ENCODE results near the gene CAMSAP1. TPM values are rescaled to one million over a fixed set of nuclear protein-coding genes. Genes with fewer than 3 reads are reported as not detected.
A peak's percentile ranks its signal among the peaks of the same experiment; 100 is the strongest.

The CAMSAP1 gene
- total and polyA plus RNA-seq, 9 of the 15 experiments (the other 6 are each of a cell fraction or from before 2014, with no cell fraction given): 1.5 to 28.8 (median 14.3) TPM

- intact Hi-C loops (cut with micrococcal nuclease) (no loop called here), in situ Hi-C loops (cut with MboI) (no loop called here)
- no peaks in the 10 kb centered on the region for H3K9me3 ChIP-seq (replicated peaks; ENCODE audit: control insufficient read depth, insufficient read depth, low read depth, low read length)
- ChIA-PET CTCF (ENCODE audit: low intra/inter-chr PET ratio) (no interaction called here), POLR2A (interaction anchor here (0.6 kb wide), 1 partner anchor 221 kb away, joined by 3 read pairs; no protein-coding TSS in a partner anchor)
- H2AFZ ChIP-seq (ENCODE audit: low read depth, low read length): no peak overlapping the region
- ATAC-seq (no peak), FAIRE-seq (no peak), DNase-seq (ENCODE audit: extremely low read depth in 1 of 4, low spot score in 3 of 4) (no peak)
- H3K4me2 ChIP-seq (ENCODE audit: insufficient read depth, low read length): no peak overlapping the region
- WGBS (ENCODE audit: insufficient coverage, low coverage, missing lambda C conversion rate): 89% methylated on average over 22 of the region's 25 CpGs
- H3K9ac ChIP-seq (ENCODE audit: insufficient read depth in 1 of 2, low read depth in 2 of 2, low read length in 2 of 2): peak overlapping the region in 1 of 2 experiments; percentile 26; a peak in 1 of 4 replicates
- H3K36me3 ChIP-seq (ENCODE audit: control insufficient read depth, insufficient read depth, low read length): peaks cover 89% of the 10 kb centered on the region; the same call in 2 of the 3 replicates
- BruUV-seq (replicated peaks): no TSS peak
- no peaks in the 10 kb centered on the region for H3K27me3 ChIP-seq (ENCODE audit: control insufficient read depth in 2 of 2, insufficient read depth in 2 of 2, low read length in 2 of 2)
- H3K4me1 ChIP-seq (replicated peaks in 1 of 2; ENCODE audit: control insufficient read depth in 2 of 2, insufficient read depth in 2 of 2, low read length in 2 of 2): peaks cover 0 to 64% of the 10 kb centered on the region in 2 experiments; a peak in 2 of 5 replicates
- peaks cover 29% of the 10 kb centered on the region for H3K79me2 ChIP-seq (ENCODE audit: control insufficient read depth, insufficient read depth, low read length)
- H3K4me3 ChIP-seq: no peak overlapping the region
- H4K20me1 ChIP-seq (replicated peaks; ENCODE audit: control insufficient read depth, insufficient read depth, low read length): peaks cover 41% of the 10 kb centered on the region; the same call in 1 of the 2 replicates
- TF ChIP-seq HMGN3 (IDR thresholded peaks at IDR 0.05; ENCODE audit: borderline replicate concordance, extremely low read depth, insufficient read length, low read depth, low read length) (peak; percentile 39), ZNF57 (CRISPR knock-in tag; IDR thresholded peaks at IDR 0.05) (no peak), TARDBP (IDR thresholded peaks at IDR 0.05) (peak; percentile 70; the same call in 1 of the 2 replicates), RNF2 (IDR thresholded peaks at IDR 0.05) (no peak), ELK1 (CRISPR knock-in tag; IDR thresholded peaks at IDR 0.05) (no peak), SUPT5H (IDR thresholded peaks at IDR 0.05) (peak; percentile 50; the same call in 1 of the 2 replicates), ZEB2 (IDR thresholded peaks at IDR 0.05) (no peak), POLR2A (conservative IDR thresholded peaks at IDR 0.05) (peak; percentile 41; the same call in 1 of the 2 replicates), POLR2AphosphoS2 (IDR thresholded peaks at IDR 0.05; ENCODE audit: low read length) (peak; percentile 36; the same call in 1 of the 2 replicates), E2F3 (CRISPR knock-in tag; IDR thresholded peaks at IDR 0.05) (no peak)
- TF ChIP-seq, protein P1, sequence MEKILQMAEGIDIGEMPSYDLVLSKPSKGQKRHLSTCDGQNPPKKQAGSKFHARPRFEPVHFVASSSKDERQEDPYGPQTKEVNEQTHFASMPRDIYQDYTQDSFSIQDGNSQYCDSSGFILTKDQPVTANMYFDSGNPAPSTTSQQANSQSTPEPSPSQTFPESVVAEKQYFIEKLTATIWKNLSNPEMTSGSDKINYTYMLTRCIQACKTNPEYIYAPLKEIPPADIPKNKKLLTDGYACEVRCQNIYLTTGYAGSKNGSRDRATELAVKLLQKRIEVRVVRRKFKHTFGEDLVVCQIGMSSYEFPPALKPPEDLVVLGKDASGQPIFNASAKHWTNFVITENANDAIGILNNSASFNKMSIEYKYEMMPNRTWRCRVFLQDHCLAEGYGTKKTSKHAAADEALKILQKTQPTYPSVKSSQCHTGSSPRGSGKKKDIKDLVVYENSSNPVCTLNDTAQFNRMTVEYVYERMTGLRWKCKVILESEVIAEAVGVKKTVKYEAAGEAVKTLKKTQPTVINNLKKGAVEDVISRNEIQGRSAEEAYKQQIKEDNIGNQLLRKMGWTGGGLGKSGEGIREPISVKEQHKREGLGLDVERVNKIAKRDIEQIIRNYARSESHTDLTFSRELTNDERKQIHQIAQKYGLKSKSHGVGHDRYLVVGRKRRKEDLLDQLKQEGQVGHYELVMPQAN (IDR thresholded peaks at IDR 0.05; ENCODE audit: borderline replicate concordance): no peak
- no peak overlapping the region for H3K27ac ChIP-seq (ENCODE audit: extremely low read depth, low read depth, low read length)
- H3K9me1 ChIP-seq (ENCODE audit: control insufficient read depth, insufficient read depth, low read length): peaks cover 3% of the 10 kb centered on the region
Observed at GRCh38 chr9:135927195-135928013, 20.1 kb upstream of the CAMSAP1 start.
